Neural cell (in vitro differentiated cells): ENCODE measurements around the gene KCTD10. TPM values are rescaled to one million over a fixed set of nuclear protein-coding genes. Genes with fewer than 3 reads are reported as not detected.

Experiments
- H2AFZ ChIP-seq: fragments of 200-600, 300-800 bp; sonication (generic), shearing (Covaris generic); 2 replicates; pipeline ENCODE4 v1.6.0; 2014; ENCODE audit warnings: low read depth, mild to moderate bottlenecking, antibody characterized with exemption, low read length, moderate library complexity
- H3F3A ChIP-seq: fragments of 200-600 bp; shearing (Covaris generic); 2 replicates; pipeline ENCODE4 v1.6.1; 2016; ENCODE audit warnings: mild to moderate bottlenecking, moderate library complexity, mixed read lengths, antibody characterized with exemption, low read length; ENCODE audit not compliant: insufficient read depth, poor library complexity, severe bottlenecking
- H3K27ac ChIP-seq: fragments of 200-600, 300-800 bp; sonication (generic), shearing (Covaris generic); 2 replicates; pipeline ENCODE4 v1.5.1; 2014; ENCODE audit warnings: mild to moderate bottlenecking, low read length, moderate library complexity
- H3K27me3 ChIP-seq: fragments of 300-800, 200-600 bp; sonication (generic), shearing (Covaris generic); 2 replicates; pipeline ENCODE4 v1.6.0; 2014; ENCODE audit warnings: mild to moderate bottlenecking, low read depth, low read length, moderate library complexity; ENCODE audit not compliant: insufficient read depth
- H3K36me3 ChIP-seq: fragments of 300-800, 200-600 bp; sonication (generic), shearing (Covaris generic); 2 replicates; pipeline ENCODE4 v1.5.1; 2014; ENCODE audit warnings: mild to moderate bottlenecking, antibody characterized with exemption, low read length, moderate library complexity; ENCODE audit not compliant: insufficient read depth
- H3K4me2 ChIP-seq: fragments of 300-800, 200-600 bp; sonication (generic), shearing (Covaris generic); 2 replicates; pipeline ENCODE4 v1.6.0; 2014; ENCODE audit warnings: mild to moderate bottlenecking, low read length
- H3K4me3 ChIP-seq: fragments of 300-800, 200-600 bp; sonication (generic), shearing (Covaris generic); 2 replicates; pipeline ENCODE4 v1.5.1; 2014; ENCODE audit warnings: mild to moderate bottlenecking, low read length, moderate library complexity
- H3K79me2 ChIP-seq: fragments of 200-600 bp; shearing (Covaris generic); replicated peaks from 2 replicates; pipeline ENCODE4 v1.6.0; 2014; ENCODE audit warnings: mild to moderate bottlenecking, low read length, moderate library complexity; ENCODE audit not compliant: insufficient read depth
- H3K9ac ChIP-seq: fragments of 300-800, 200-600 bp; sonication (generic), shearing (Covaris generic); 2 replicates; pipeline ENCODE4 v1.6.1; 2016; ENCODE audit warnings: mild to moderate bottlenecking, low read length, mixed read lengths
- H3K9me2 ChIP-seq: fragments of 200-600 bp; shearing (Covaris generic); 2 replicates; pipeline ENCODE4 v1.6.1; 2016; ENCODE audit warnings: mild to moderate bottlenecking, low read length, mixed read lengths; ENCODE audit not compliant: insufficient read depth
- H3K9me3 ChIP-seq: fragments of 200-600, 300-800 bp; sonication (generic), shearing (Covaris generic); 2 replicates; pipeline ENCODE4 v1.6.1; 2016; ENCODE audit warnings: mild to moderate bottlenecking, mixed run types, low read length, moderate library complexity, mixed read lengths
- H4K20me1 ChIP-seq: fragments of 200-600 bp; shearing (Covaris generic); 2 replicates; pipeline ENCODE4 v1.6.1; 2016; ENCODE audit warnings: mild to moderate bottlenecking, mixed run types; ENCODE audit not compliant: insufficient read depth
- CTCF ChIP-seq: fragments of 450-650 bp; IDR thresholded peaks from 2 replicates; pipeline ENCODE4 v1.5.1; 2014; ENCODE audit warnings: antibody characterized with exemption, mild to moderate bottlenecking, moderate library complexity; ENCODE audit not compliant: poor library complexity, severe bottlenecking
- EP300 ChIP-seq: fragments of 450-650 bp; conservative IDR thresholded peaks from 2 replicates; pipeline ENCODE4 v1.6.1; 2014; ENCODE audit warnings: antibody characterized with exemption, mild to moderate bottlenecking, moderate library complexity; ENCODE audit not compliant: poor library complexity, severe bottlenecking
- EZH2 ChIP-seq: fragments of 200-600, 300-800 bp; shearing (Covaris generic), sonication (generic); IDR thresholded peaks from 2 replicates; pipeline ENCODE4 v1.6.1; 2014; ENCODE audit warnings: antibody characterized with exemption, low read length, borderline replicate concordance, mild to moderate bottlenecking; ENCODE audit not compliant: insufficient read depth, poor library complexity, severe bottlenecking
- MXI1 ChIP-seq: fragments of 450-650 bp; conservative IDR thresholded peaks from 2 replicates; pipeline ENCODE4 v1.6.1; 2014; ENCODE audit warnings: antibody characterized with exemption, mild to moderate bottlenecking; ENCODE audit not compliant: poor library complexity, severe bottlenecking
- POLR2AphosphoS5 ChIP-seq: IDR thresholded peaks from 2 replicates; pipeline ENCODE4 v1.6.1; 2012
- RAD21 ChIP-seq: fragments of 450-650 bp; conservative IDR thresholded peaks from 2 replicates; pipeline ENCODE4 v1.6.1; 2014; ENCODE audit warnings: antibody characterized with exemption, mild to moderate bottlenecking, moderate library complexity
- REST ChIP-seq: IDR thresholded peaks from 2 replicates; pipeline ENCODE4 v1.6.1; 2012; ENCODE audit warnings: borderline replicate concordance
- SMC3 ChIP-seq: fragments of 450-650 bp; conservative IDR thresholded peaks from 2 replicates; pipeline ENCODE4 v1.6.1; 2014; ENCODE audit warnings: antibody characterized with exemption, mild to moderate bottlenecking, moderate library complexity; ENCODE audit not compliant: poor library complexity
- TAF1 ChIP-seq: IDR thresholded peaks from 2 replicates; pipeline ENCODE4 v1.6.1; 2012; ENCODE audit warnings: low read depth
- polyA minus RNA-seq: library from RNA; depleted of rRNA, polyadenylated mRNA; stranded (reverse); fragments of >200 nt; gene quantifications from 2 replicates; pipeline ENCODE4 v1.2.3, GENCODE V29; 2014
- polyA plus RNA-seq: library from polyadenylated mRNA; depleted of rRNA; stranded (reverse); fragments of >200 nt; gene quantifications from 2 replicates; pipeline ENCODE4 v1.2.3, GENCODE V29; 2014

Gene KCTD10
- polyA plus RNA-seq (69.4 and 69.9 TPM in 2 replicates), polyA minus RNA-seq (129 and 134 TPM in 2 replicates)

GRCh38 chr12:109477185-109477962 lies at the start of gene KCTD10, which contains the start of gene UBE3B:
Gene KCTD10 (minus strand): TSS chr12:109477300. CDS start chr12:109477262, 38 bp downstream.
Gene UBE3B (plus strand): TSS chr12:109477634. CDS start chr12:109483552, 5,918 bp downstream.
- peaks cover 68% of the 10 kb centered on the region for H3K79me2 ChIP-seq
- H3K27me3 ChIP-seq, result no peaks in the 10 kb centered on the region
- no peaks in the 10 kb centered on the region for H3K36me3 ChIP-seq

More at GRCh38 chr12:109477185-109477962, at the start of gene KCTD10, which contains the start of gene UBE3B:
- H4K20me1 ChIP-seq, result no peaks in the 10 kb centered on the region
- H3K4me2 ChIP-seq, result peak within 1 kb of the TSS; percentile 95
- H3F3A ChIP-seq, result no peaks in the 10 kb centered on the region
- no peaks in the 10 kb centered on the region for H3K9me2 ChIP-seq
- H2AFZ ChIP-seq, result peak within 1 kb of the TSS; percentile 88
- peak within 1 kb of the TSS; percentile 91 for H3K4me3 ChIP-seq
- TF ChIP-seq SMC3 (peak; percentile 16), EZH2 (no peak), RAD21 (peak; percentile 22), TAF1 (peak; percentile 98), REST (peak; percentile 93), POLR2AphosphoS5 (peak; percentile 73), MXI1 (peak; percentile 77), EP300 (peak; percentile 50), CTCF (peak; percentile 30)
- peak within 1 kb of the TSS; percentile 96 for H3K9ac ChIP-seq
- H3K9me3 ChIP-seq, result no peaks in the 10 kb centered on the region
- H3K27ac ChIP-seq, result peak within 1 kb of the TSS; percentile 95
